Natural killer cell (primary cell): ENCODE measurements around the gene SMCHD1. TPM values are rescaled to one million over a fixed set of nuclear protein-coding genes. Genes with fewer than 3 reads are reported as not detected.

Experiments used
- ATAC-seq, 3 donors: fragments of 150-1000 bp in 2 of 3; fragments of 200-7000 bp in 1 of 3; cut with Tn5 transposase; 1 replicate in 1 of 3; 2 replicates in 2 of 3; pipeline ENCODE4 v1.10.0; 2021; ENCODE audit warnings: mild to moderate bottlenecking in 2 of 3, moderate library complexity in 2 of 3
- DNase-seq, 2 donors: peaks; one replicate each; pipeline versions ENCODE4 v3.0.0 to v3.0.0-alpha.2; 2013 to 2021; ENCODE audit warnings: mixed read lengths in 1 of 2
- H3K27ac ChIP-seq: one replicate; pipeline ENCODE4 v1.5.1; 2013; ENCODE audit warnings: mild to moderate bottlenecking, low read length
- H3K27me3 ChIP-seq: one replicate; pipeline ENCODE4 v1.6.1; 2013; ENCODE audit warnings: low read length; ENCODE audit not compliant: control insufficient read depth, insufficient read depth
- H3K36me3 ChIP-seq: one replicate; pipeline ENCODE4 v1.6.1; 2013; ENCODE audit warnings: low read length; ENCODE audit not compliant: control insufficient read depth, insufficient read depth
- H3K4me1 ChIP-seq: one replicate; pipeline ENCODE4 v1.6.1; 2013; ENCODE audit warnings: low read length; ENCODE audit not compliant: control insufficient read depth, insufficient read depth
- H3K4me3 ChIP-seq: one replicate; pipeline ENCODE4 v1.5.1; 2013; ENCODE audit warnings: low read length
- H3K9me3 ChIP-seq: one replicate; pipeline ENCODE4 v1.6.1; 2013; ENCODE audit warnings: low read length; ENCODE audit not compliant: control insufficient read depth, insufficient read depth
- H3K27ac Mint-ChIP-seq, 2 donors: one replicate each; pipeline ENCODE4 v1.8.0; 2022; ENCODE audit warnings: mild to moderate bottlenecking in 2 of 2, mixed read lengths in 2 of 2, moderate library complexity in 1 of 2
- H3K27me3 Mint-ChIP-seq, 2 donors: one replicate each; pipeline ENCODE4 v1.8.0; 2022; ENCODE audit warnings: low read depth in 2 of 2, mixed read lengths in 2 of 2
- H3K36me3 Mint-ChIP-seq: one replicate; pipeline ENCODE4 v1.8.0; 2022; ENCODE audit warnings: mixed read lengths
- H3K4me1 Mint-ChIP-seq, 2 donors: one replicate each; pipeline ENCODE4 v1.8.0; 2022; ENCODE audit warnings: mixed read lengths in 2 of 2
- H3K4me3 Mint-ChIP-seq: one replicate; pipeline ENCODE4 v1.8.0; 2022; ENCODE audit warnings: mild to moderate bottlenecking, moderate library complexity, mixed read lengths
- H3K9me3 Mint-ChIP-seq, 2 donors: one replicate each; pipeline ENCODE4 v1.8.0; 2022; ENCODE audit warnings: mixed read lengths in 2 of 2
- CTCF ChIP-seq: fragments of 200-600 bp; IDR thresholded peaks from one replicate; pipeline ENCODE4 v1.8.0; 2022; ENCODE audit warnings: antibody characterized with exemption
- WGBS: methylation state at CpG from one replicate; pipeline ENCODE4 v1.1.7; 2013; ENCODE audit warnings: missing lambda C conversion rate; ENCODE audit not compliant: insufficient coverage; 5-methylcytosine and 5-hydroxymethylcytosine counted together
- intact Hi-C: fragments of 100-400 bp; cut with micrococcal nuclease; formaldehyde crosslinking; loops from one replicate; pipeline ENCODE4 v1.14.2; 2022
- total RNA-seq, 4 donors: library from RNA; stranded (reverse); fragments of 120-200 nt in 1 of 4; gene quantifications; one replicate each; pipeline versions ENCODE4 v1.2.3 to v1.2.4, GENCODE V29; 2013 to 2022

The SMCHD1 gene
- total RNA-seq, 3 donors from 2014 or later (not counting 1 experiment from before 2014, with no cell fraction given) = 200 to 240 (median 203) TPM

GRCh38 chr18:2794159-2794558, 138.6 kb downstream of the SMCHD1 start:
- Histone ChIP-seq H3K9me3 (no peaks in the 10 kb centered on the region), H3K36me3 (peaks cover 52% of the 10 kb centered on the region), H3K27me3 (no peaks in the 10 kb centered on the region), H3K4me3 (no peak overlapping the region), H3K27ac (no peak overlapping the region), H3K4me1 (no peaks in the 10 kb centered on the region)
- Mint-ChIP-seq H3K4me3 (no peak overlapping the region), H3K36me3 (peaks cover 13% of the 10 kb centered on the region), H3K27me3 (no peaks in the 10 kb centered on the region), H3K9me3 (no peaks in the 10 kb centered on the region), H3K4me1 (peaks cover 3 to 12% of the 10 kb centered on the region in 2 donors), H3K27ac (peak overlapping the region in 1 of 2 donors; percentile 31)
- ATAC-seq (no peak), DNase-seq (no peak)
- intact Hi-C loops = no loop called here
- no peak for TF ChIP-seq CTCF
- WGBS = 97% methylated on average over 8 of the region's 9 CpGs

- ATAC-seq = no peak
- DNase-seq = no peak
- Histone ChIP-seq H3K4me3 (no peak overlapping the region), H3K9me3 (no peaks in the 10 kb centered on the region), H3K4me1 (no peaks in the 10 kb centered on the region), H3K27ac (no peak overlapping the region), H3K36me3 (peaks cover 65% of the 10 kb centered on the region), H3K27me3 (no peaks in the 10 kb centered on the region)
- Mint-ChIP-seq H3K36me3 (peaks cover 13% of the 10 kb centered on the region), H3K4me3 (no peak overlapping the region), H3K9me3 (no peaks in the 10 kb centered on the region), H3K27ac (peak overlapping the region; percentile 27 to 41), H3K27me3 (no peaks in the 10 kb centered on the region), H3K4me1 (peaks cover 9 to 18% of the 10 kb centered on the region in 2 donors)
- no CpG with 5 or more reads among the region's 1 CpG for WGBS
- no peak for TF ChIP-seq CTCF
- intact Hi-C loops = no loop called here
These were observed 142.4 kb downstream of the SMCHD1 start for GRCh38 chr18:2797951-2798350.

GRCh38 chr18:2799369-2799768, 143.8 kb downstream of the SMCHD1 start:
- Histone ChIP-seq H3K27me3 (no peaks in the 10 kb centered on the region), H3K4me1 (no peaks in the 10 kb centered on the region), H3K36me3 (peaks cover 76% of the 10 kb centered on the region), H3K4me3 (no peak overlapping the region), H3K9me3 (no peaks in the 10 kb centered on the region), H3K27ac (no peak overlapping the region)
- H3K36me3 Mint-ChIP-seq = peaks cover 13% of the 10 kb centered on the region
- no peaks in the 10 kb centered on the region for H3K9me3 Mint-ChIP-seq
- intact Hi-C loops = no loop called here
- peak overlapping the region in 1 of 2 donors; percentile 14 for H3K27ac Mint-ChIP-seq
- H3K4me1 Mint-ChIP-seq = peaks cover 8 to 17% of the 10 kb centered on the region in 2 donors
- ATAC-seq (no peak), DNase-seq (no peak)
- TF ChIP-seq CTCF = no peak
- H3K27me3 Mint-ChIP-seq = no peaks in the 10 kb centered on the region
- no peak overlapping the region for H3K4me3 Mint-ChIP-seq
- WGBS = 80% methylated on average over 2 of the region's 2 CpGs
